Hepatocyte (in vitro differentiated cells): Measurements from ENCODE around the gene MOSMO. TPM values are rescaled to one million over a fixed set of nuclear protein-coding genes. Genes with fewer than 3 reads are reported as not detected.
"Not testable (repeated sequence)": the region's sequence is repeated elsewhere in the genome, so short reads cannot be mapped to it uniquely, and the experiment has no call there.

Experiments used
- DNase-seq: peaks from one replicate; pipeline ENCODE4 v3.0.0-alpha.2; 2016; ENCODE audit warnings: low spot score
- H2AFZ ChIP-seq: fragments of 200-600 bp; sonication (generic); 2 replicates; pipeline ENCODE4 v1.6.0; 2016; ENCODE audit warnings: antibody characterized with exemption, mild to moderate bottlenecking
- H3K27ac ChIP-seq: fragments of 200-600 bp; sonication (generic); 2 replicates; pipeline ENCODE4 v1.5.1; 2016; ENCODE audit warnings: mild to moderate bottlenecking
- H3K27me3 ChIP-seq: fragments of 200-600 bp; sonication (generic); 2 replicates; pipeline ENCODE4 v1.6.1; 2016
- H3K36me3 ChIP-seq: fragments of 200-600 bp; sonication (generic); replicated peaks from 2 replicates; pipeline ENCODE4 v1.5.1; 2016; ENCODE audit warnings: low read depth; ENCODE audit not compliant: insufficient read depth
- H3K4me1 ChIP-seq: fragments of 200-600 bp; sonication (generic); 2 replicates; pipeline ENCODE4 v1.5.1; 2016; ENCODE audit warnings: mild to moderate bottlenecking, moderate library complexity; ENCODE audit not compliant: insufficient read depth
- H3K4me2 ChIP-seq: fragments of 200-600 bp; sonication (generic); 2 replicates; pipeline ENCODE4 v1.6.0; 2016
- H3K4me3 ChIP-seq: fragments of 200-600 bp; sonication (generic); 2 replicates; pipeline ENCODE4 v1.5.1; 2016; ENCODE audit warnings: mild to moderate bottlenecking
- H3K79me2 ChIP-seq: fragments of 200-600 bp; sonication (generic); 2 replicates; pipeline ENCODE4 v1.6.0; 2017; ENCODE audit warnings: mild to moderate bottlenecking
- H3K9me2 ChIP-seq: fragments of 200-600 bp; sonication (generic); replicated peaks from 2 replicates; pipeline ENCODE4 v1.6.0; 2017; ENCODE audit warnings: mild to moderate bottlenecking; ENCODE audit not compliant: insufficient read depth
- H3K9me3 ChIP-seq: fragments of 200-600 bp; sonication (generic); 2 replicates; pipeline ENCODE4 v1.5.1; 2016; ENCODE audit warnings: low read depth, mild to moderate bottlenecking
- H4K20me1 ChIP-seq: fragments of 200-600 bp; sonication (generic); 2 replicates; pipeline ENCODE4 v1.6.0; 2016; ENCODE audit warnings: mild to moderate bottlenecking; ENCODE audit not compliant: insufficient read depth, poor library complexity, severe bottlenecking
- EZH2 ChIP-seq: fragments of 200-600 bp; sonication (generic); IDR thresholded peaks from 2 replicates; pipeline ENCODE4 v1.6.1; 2016; ENCODE audit warnings: antibody characterized with exemption, mild to moderate bottlenecking, borderline replicate concordance
- EZH2phosphoT487 ChIP-seq: fragments of 200-600 bp; sonication (generic); IDR thresholded peaks from one replicate; pipeline ENCODE4 v1.6.1; 2018; ENCODE audit warnings: antibody characterized with exemption, mild to moderate bottlenecking, low read depth, moderate library complexity; ENCODE audit not compliant: unreplicated experiment, severe bottlenecking
- WGBS: methylation state at CpG from one replicate; pipeline ENCODE4 v1.1.6; 2016; ENCODE audit warnings: low lambda C conversion rate; ENCODE audit errors: missing lambda C conversion rate; 5-methylcytosine and 5-hydroxymethylcytosine counted together
- polyA plus RNA-seq: library from polyadenylated mRNA; unstranded; fragments of >200 nt; fragmentation: Nextera tagmentation; extraction: Ambion mirVana; gene quantifications from 2 replicates; pipeline ENCODE4 v1.2.1, GENCODE V29; 2016
- total RNA-seq: library from RNA; depleted of rRNA; stranded (reverse); fragments of >200 nt; gene quantifications from 2 replicates; pipeline ENCODE4 v1.2.3, GENCODE V29; 2014
- TF ChIP-seq, protein P1 (sequence below): fragments of 200-600 bp; sonication (generic); IDR thresholded peaks from 2 replicates; pipeline ENCODE4 v1.5.1; 2016; ENCODE audit warnings: antibody characterized with exemption, mild to moderate bottlenecking; ENCODE audit not compliant: poor library complexity

The MOSMO gene
- total and polyA plus RNA-seq, 2 experiments from 2014 or later = 6.5 to 16.1 TPM

GRCh38 chr16:22124583-22125284 lies 116.8 kb downstream of the MOSMO start:
- no peak for DNase-seq
- Histone ChIP-seq H3K4me3 (no peak overlapping the region), H4K20me1 (no peaks in the 10 kb centered on the region), H2AFZ (no peak overlapping the region), H3K9me2 (no peaks in the 10 kb centered on the region), H3K9me3 (no peaks in the 10 kb centered on the region), H3K4me1 (no peaks in the 10 kb centered on the region), H3K27me3 (no peaks in the 10 kb centered on the region), H3K79me2 (no peaks in the 10 kb centered on the region), H3K36me3 (no peaks in the 10 kb centered on the region), H3K4me2 (no peak overlapping the region), H3K27ac (no peak overlapping the region)
- WGBS = 92% methylated on average over 6 of the region's 6 CpGs
- TF ChIP-seq EZH2 = no peak

DNA sequence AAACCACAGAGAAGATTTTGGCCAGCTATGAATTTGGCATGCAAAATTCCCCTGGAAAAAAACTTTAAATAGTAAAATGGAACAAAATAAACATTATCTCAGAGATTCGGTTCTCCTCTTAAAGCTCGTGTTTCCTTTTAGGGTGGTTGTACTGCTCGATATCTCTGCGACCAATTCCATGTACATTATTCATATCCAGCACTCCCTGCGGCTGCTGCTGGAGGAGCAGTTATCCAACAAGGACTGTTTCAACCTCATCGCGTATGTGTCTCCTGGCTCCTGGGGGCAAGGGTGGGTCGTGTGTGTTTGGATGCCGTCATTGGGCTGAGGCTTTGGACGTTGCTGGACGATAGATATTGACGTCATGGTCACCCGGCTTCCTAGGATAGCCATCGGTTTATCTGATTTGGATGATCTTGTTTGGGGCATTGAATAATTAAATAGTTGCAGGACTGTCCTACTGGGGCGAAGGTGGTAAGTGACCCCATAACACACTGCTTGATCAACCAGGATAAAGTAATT lies 118.2 kb downstream of the MOSMO start:
- WGBS = 90% methylated on average over 15 of the region's 15 CpGs
- no peak overlapping the region for H2AFZ ChIP-seq
- TF ChIP-seq, protein P1, sequence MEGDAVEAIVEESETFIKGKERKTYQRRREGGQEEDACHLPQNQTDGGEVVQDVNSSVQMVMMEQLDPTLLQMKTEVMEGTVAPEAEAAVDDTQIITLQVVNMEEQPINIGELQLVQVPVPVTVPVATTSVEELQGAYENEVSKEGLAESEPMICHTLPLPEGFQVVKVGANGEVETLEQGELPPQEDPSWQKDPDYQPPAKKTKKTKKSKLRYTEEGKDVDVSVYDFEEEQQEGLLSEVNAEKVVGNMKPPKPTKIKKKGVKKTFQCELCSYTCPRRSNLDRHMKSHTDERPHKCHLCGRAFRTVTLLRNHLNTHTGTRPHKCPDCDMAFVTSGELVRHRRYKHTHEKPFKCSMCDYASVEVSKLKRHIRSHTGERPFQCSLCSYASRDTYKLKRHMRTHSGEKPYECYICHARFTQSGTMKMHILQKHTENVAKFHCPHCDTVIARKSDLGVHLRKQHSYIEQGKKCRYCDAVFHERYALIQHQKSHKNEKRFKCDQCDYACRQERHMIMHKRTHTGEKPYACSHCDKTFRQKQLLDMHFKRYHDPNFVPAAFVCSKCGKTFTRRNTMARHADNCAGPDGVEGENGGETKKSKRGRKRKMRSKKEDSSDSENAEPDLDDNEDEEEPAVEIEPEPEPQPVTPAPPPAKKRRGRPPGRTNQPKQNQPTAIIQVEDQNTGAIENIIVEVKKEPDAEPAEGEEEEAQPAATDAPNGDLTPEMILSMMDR = no peak
- TF ChIP-seq EZH2 (no peak), EZH2phosphoT487 (no peak)
- H3K9me3 ChIP-seq = no peaks in the 10 kb centered on the region
- H3K9me2 ChIP-seq = no peaks in the 10 kb centered on the region
- no peaks in the 10 kb centered on the region for H4K20me1 ChIP-seq
- no peaks in the 10 kb centered on the region for H3K36me3 ChIP-seq
- no peaks in the 10 kb centered on the region for H3K4me1 ChIP-seq
- no peak overlapping the region for H3K4me2 ChIP-seq
- no peak overlapping the region for H3K4me3 ChIP-seq
- no peaks in the 10 kb centered on the region for H3K79me2 ChIP-seq
- H3K27ac ChIP-seq = no peak overlapping the region
- H3K27me3 ChIP-seq = no peaks in the 10 kb centered on the region
- DNase-seq = no peak

DNA sequence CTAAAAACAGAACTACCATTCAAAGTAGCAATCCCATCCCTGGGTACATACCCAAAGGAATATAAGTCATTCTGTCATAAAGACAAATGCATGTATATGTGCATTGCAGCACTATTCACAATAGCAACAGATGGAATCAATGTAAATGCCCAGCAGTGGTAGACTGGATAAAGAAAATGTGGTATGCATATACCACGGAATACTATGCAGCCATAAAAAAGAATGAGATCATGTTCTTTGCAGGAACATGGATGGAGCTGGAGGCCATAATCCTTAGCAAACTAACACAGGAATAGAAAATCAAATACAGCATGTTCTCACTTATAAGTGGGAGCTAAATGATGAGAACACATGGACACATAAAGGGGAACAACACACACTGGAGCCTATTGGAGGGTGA lies 120.6 kb downstream of the MOSMO start:
- WGBS = 96% methylated on average over 1 of the region's 1 CpG
- H3K27me3 ChIP-seq, H3K79me2 ChIP-seq, H3K36me3 ChIP-seq, H3K27ac ChIP-seq, H2AFZ ChIP-seq, DNase-seq, H3K4me1 ChIP-seq, H3K9me2 ChIP-seq, H3K4me3 ChIP-seq, H3K9me3 ChIP-seq, H4K20me1 ChIP-seq, H3K4me2 ChIP-seq: not testable (repeated sequence)

- Histone ChIP-seq H3K27me3 (no peaks in the 10 kb centered on the region), H2AFZ (no peak overlapping the region), H3K4me2 (no peak overlapping the region), H3K79me2 (no peaks in the 10 kb centered on the region), H3K36me3 (no peaks in the 10 kb centered on the region), H4K20me1 (no peaks in the 10 kb centered on the region), H3K4me1 (no peaks in the 10 kb centered on the region), H3K9me2 (no peaks in the 10 kb centered on the region), H3K4me3 (no peak overlapping the region), H3K27ac (no peak overlapping the region), H3K9me3 (no peaks in the 10 kb centered on the region)
- TF ChIP-seq EZH2phosphoT487 = no peak
- TF ChIP-seq, protein P1 = no peak
- TF ChIP-seq EZH2 = no peak
- no peak for DNase-seq
Measured at GRCh38 chr16:22130528-22130927, 122.6 kb downstream of the MOSMO start.
